B cell (primary cell): ENCODE measurements around the gene PTGS2. TPM values are rescaled to one million over a fixed set of nuclear protein-coding genes. Genes with fewer than 3 reads are reported as not detected.

Experiments used
- ATAC-seq: fragments of 200-7000 bp; cut with Tn5 transposase; one replicate; pipeline ENCODE4 v1.10.0; 2021; ENCODE audit warnings: low read depth, mild to moderate bottlenecking, moderate number of reproducible peaks, moderate library complexity
- CTCF ChIA-PET: fragments of 350-600 bp; sonication (Branson Sonifier 250); formaldehyde crosslinking; loops from one replicate; lab custom pipeline; 2021; ENCODE audit warnings: antibody characterized with exemption, inconsistent platforms; lab: Charles Lee
- POLR2A ChIA-PET: fragments of 350-600 bp; sonication (Branson Sonifier 250); formaldehyde crosslinking; loops from one replicate; lab custom pipeline; 2021; ENCODE audit warnings: antibody characterized with exemption; lab: Charles Lee
- DNase-seq: peaks from one replicate; pipeline ENCODE4 v3.0.0; 2013
- H2AFZ ChIP-seq: 2 replicates; pipeline ENCODE4 v1.6.1; 2012; ENCODE audit warnings: mild to moderate bottlenecking, low read depth, low read length; ENCODE audit not compliant: insufficient read depth, poor library complexity, severe bottlenecking
- H3K27ac ChIP-seq, 2 donors: 1 replicate in 1 of 2; 2 replicates in 1 of 2; pipeline ENCODE4 v1.5.1; 2012 to 2013; ENCODE audit warnings: low read length in 2 of 2, mild to moderate bottlenecking in 2 of 2, moderate library complexity in 1 of 2
- H3K27me3 ChIP-seq, 4 experiments: fragments of 200-600 bp in 1 of 4; sonication (generic) in 1 of 4; replicated peaks in 1 of 4; 1 replicate in 2 of 4; 2 replicates in 2 of 4; pipeline versions ENCODE4 v1.6.1 to v1.7.0; 2013 to 2016; ENCODE audit warnings: low read length in 3 of 4, mild to moderate bottlenecking in 2 of 4, mixed read lengths in 1 of 4, moderate library complexity in 1 of 4; ENCODE audit not compliant: insufficient read depth in 4 of 4, control insufficient read depth in 3 of 4; ENCODE audit errors: control extremely low read depth in 1 of 4
- H3K36me3 ChIP-seq, 2 experiments: replicated peaks in 1 of 2; 1 replicate in 1 of 2; 2 replicates in 1 of 2; pipeline versions ENCODE4 v1.6.1 to v1.7.1; 2013; ENCODE audit warnings: low read length in 1 of 2; ENCODE audit not compliant: insufficient read depth in 2 of 2, control insufficient read depth in 1 of 2; ENCODE audit errors: control extremely low read depth in 1 of 2, extremely low read depth in 1 of 2
- H3K4me1 ChIP-seq, 2 donors: fragments of 200-600 bp in 1 of 2; sonication (generic) in 1 of 2; 1 replicate in 1 of 2; 2 replicates in 1 of 2; pipeline versions ENCODE4 v1.5.1 to v1.6.1; 2013 to 2017; ENCODE audit warnings: low read length in 2 of 2; ENCODE audit not compliant: control insufficient read depth in 2 of 2, insufficient read depth in 2 of 2
- H3K4me2 ChIP-seq: replicated peaks from 2 replicates; pipeline ENCODE3; 2012; ENCODE audit warnings: mild to moderate bottlenecking, low read depth, low read length; ENCODE audit not compliant: poor library complexity, severe bottlenecking
- H3K4me3 ChIP-seq, 5 experiments: fragments of 200-600 bp in 1 of 5; sonication (generic) in 1 of 5; 1 replicate in 3 of 5; 2 replicates in 2 of 5; pipeline versions ENCODE4 v1.5.1 to v1.7.0; 2011 to 2016; ENCODE audit warnings: low read length in 4 of 5, mild to moderate bottlenecking in 4 of 5, low read depth in 2 of 5, control low read depth in 1 of 5, moderate library complexity in 1 of 5; ENCODE audit not compliant: insufficient read depth in 1 of 5; ENCODE audit errors: control extremely low read depth in 1 of 5, extremely low read depth in 1 of 5
- H3K79me2 ChIP-seq: fragments of 200-600 bp; sonication (generic); one replicate; pipeline ENCODE4 v1.6.0; 2016; ENCODE audit warnings: low read length; ENCODE audit not compliant: control insufficient read depth, insufficient read depth
- H3K9ac ChIP-seq: fragments of 200-600 bp; sonication (generic); 2 replicates; pipeline ENCODE4 v1.6.1; 2017; ENCODE audit warnings: mild to moderate bottlenecking, low read length, moderate library complexity
- H3K9me3 ChIP-seq, 3 donors: one replicate each; pipeline versions ENCODE4 v1.6.1 to v1.7.1; 2013; ENCODE audit warnings: low read length in 2 of 3; ENCODE audit not compliant: control insufficient read depth in 2 of 3, insufficient read depth in 1 of 3; ENCODE audit errors: control extremely low read depth in 1 of 3
- H4K20me1 ChIP-seq: 2 replicates; pipeline ENCODE4 v1.6.0; 2012; ENCODE audit warnings: mild to moderate bottlenecking, low read length; ENCODE audit not compliant: insufficient read depth, control insufficient read depth, poor library complexity, severe bottlenecking
- H3K27ac Mint-ChIP-seq: one replicate; pipeline ENCODE4 v1.8.0; 2021; ENCODE audit warnings: mixed read lengths
- H3K27me3 Mint-ChIP-seq: one replicate; pipeline ENCODE4 v1.8.0; 2021; ENCODE audit warnings: mixed read lengths
- H3K4me1 Mint-ChIP-seq: one replicate; pipeline ENCODE4 v1.8.0; 2021; ENCODE audit warnings: mixed read lengths
- H3K4me3 Mint-ChIP-seq: one replicate; pipeline ENCODE4 v1.8.0; 2021; ENCODE audit warnings: mixed read lengths
- H3K9me3 Mint-ChIP-seq: one replicate; pipeline ENCODE4 v1.8.0; 2022; ENCODE audit warnings: mixed read lengths; ENCODE audit not compliant: insufficient read depth
- EZH2 ChIP-seq: IDR thresholded peaks from 2 replicates; pipeline ENCODE4 v1.6.1; 2012; ENCODE audit warnings: borderline replicate concordance, low read depth, mild to moderate bottlenecking, moderate library complexity, low read length; ENCODE audit not compliant: insufficient read depth, poor library complexity, severe bottlenecking
- WGBS: methylation state at CpG from one replicate; pipeline ENCODE4 v1.1.5; 2013; ENCODE audit warnings: missing lambda C conversion rate; ENCODE audit not compliant: insufficient coverage; 5-methylcytosine and 5-hydroxymethylcytosine counted together
- intact Hi-C: fragments of 100-400 bp; cut with micrococcal nuclease; formaldehyde crosslinking; loops from one replicate; pipeline ENCODE4 v1.10.0; 2022
- polyA plus RNA-seq: library from polyadenylated mRNA; depleted of rRNA; stranded (reverse); fragments of >200 nt; gene quantifications from 2 replicates; pipeline ENCODE4 v1.2.3, GENCODE V29; 2012
- total RNA-seq, 2 donors: library from RNA; stranded (reverse); fragments of 120-200 nt in 1 of 2; gene quantifications; 1 replicate in 1 of 2; 2 replicates in 1 of 2; pipeline versions ENCODE4 v1.2.3 to v1.2.4, GENCODE V29; 2013 to 2022
- TF ChIP-seq, protein P1 (sequence below): fragments of 200-600 bp; IDR thresholded peaks from one replicate; pipeline ENCODE4 v1.8.0; 2022; ENCODE audit warnings: antibody characterized with exemption, mild to moderate bottlenecking

Gene PTGS2
- total and polyA plus RNA-seq, 2 donors (not counting 1 experiment from before 2014, with no cell fraction given) = 0.85 TPM; not detected in 1

DNA sequence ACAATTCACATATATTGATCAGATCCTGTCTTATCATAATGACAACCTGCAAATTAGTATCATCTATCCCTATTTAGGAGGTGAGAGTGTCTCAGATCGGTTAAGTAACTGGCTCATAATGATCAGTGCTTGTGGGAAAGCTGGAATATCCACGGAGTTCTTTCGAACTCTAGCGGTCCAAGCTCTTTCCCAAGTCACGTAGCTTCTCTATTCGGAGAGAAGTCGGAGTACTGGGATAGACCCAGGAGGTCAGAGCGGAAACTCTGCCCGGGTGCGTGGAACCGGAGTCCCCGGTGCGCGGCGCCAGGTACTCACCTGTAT, 339 bp downstream of the PTGS2 start:
- no peak for ATAC-seq
- TF ChIP-seq EZH2 = no peak
- TF ChIP-seq, protein P1, sequence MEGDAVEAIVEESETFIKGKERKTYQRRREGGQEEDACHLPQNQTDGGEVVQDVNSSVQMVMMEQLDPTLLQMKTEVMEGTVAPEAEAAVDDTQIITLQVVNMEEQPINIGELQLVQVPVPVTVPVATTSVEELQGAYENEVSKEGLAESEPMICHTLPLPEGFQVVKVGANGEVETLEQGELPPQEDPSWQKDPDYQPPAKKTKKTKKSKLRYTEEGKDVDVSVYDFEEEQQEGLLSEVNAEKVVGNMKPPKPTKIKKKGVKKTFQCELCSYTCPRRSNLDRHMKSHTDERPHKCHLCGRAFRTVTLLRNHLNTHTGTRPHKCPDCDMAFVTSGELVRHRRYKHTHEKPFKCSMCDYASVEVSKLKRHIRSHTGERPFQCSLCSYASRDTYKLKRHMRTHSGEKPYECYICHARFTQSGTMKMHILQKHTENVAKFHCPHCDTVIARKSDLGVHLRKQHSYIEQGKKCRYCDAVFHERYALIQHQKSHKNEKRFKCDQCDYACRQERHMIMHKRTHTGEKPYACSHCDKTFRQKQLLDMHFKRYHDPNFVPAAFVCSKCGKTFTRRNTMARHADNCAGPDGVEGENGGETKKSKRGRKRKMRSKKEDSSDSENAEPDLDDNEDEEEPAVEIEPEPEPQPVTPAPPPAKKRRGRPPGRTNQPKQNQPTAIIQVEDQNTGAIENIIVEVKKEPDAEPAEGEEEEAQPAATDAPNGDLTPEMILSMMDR = no peak
- peaks cover 15% of the 10 kb centered on the region for H3K4me1 Mint-ChIP-seq
- Histone ChIP-seq H3K9ac (peak overlapping the region; percentile 51), H3K9me3 (peaks cover 0 to 1% (median 0%) of the 10 kb centered on the region in 3 donors), H3K4me1 (peaks cover 11 to 15% of the 10 kb centered on the region in 2 donors), H3K27me3 (peaks cover 0 to 26% (median 13%) of the 10 kb centered on the region in 4 experiments), H3K79me2 (no peaks in the 10 kb centered on the region), H4K20me1 (no peaks in the 10 kb centered on the region), H3K36me3 (no peaks in the 10 kb centered on the region), H3K4me2 (peak overlapping the region; percentile 66), H3K4me3 (peak overlapping the region in 4 of 5 experiments; percentile 26 to 65 (median 42)), H2AFZ (peak overlapping the region; percentile 70), H3K27ac (no peak overlapping the region)
- CTCF ChIA-PET = no interaction called here
- WGBS = 7% methylated on average over 15 of the region's 15 CpGs
- peak overlapping the region; percentile 71 for H3K4me3 Mint-ChIP-seq
- DNase-seq = no peak
- intact Hi-C loops = no loop called here
- POLR2A ChIA-PET = no interaction called here
- no peak overlapping the region for H3K27ac Mint-ChIP-seq
- H3K9me3 Mint-ChIP-seq = no peaks in the 10 kb centered on the region
- H3K27me3 Mint-ChIP-seq = peaks cover 41% of the 10 kb centered on the region

DNA sequence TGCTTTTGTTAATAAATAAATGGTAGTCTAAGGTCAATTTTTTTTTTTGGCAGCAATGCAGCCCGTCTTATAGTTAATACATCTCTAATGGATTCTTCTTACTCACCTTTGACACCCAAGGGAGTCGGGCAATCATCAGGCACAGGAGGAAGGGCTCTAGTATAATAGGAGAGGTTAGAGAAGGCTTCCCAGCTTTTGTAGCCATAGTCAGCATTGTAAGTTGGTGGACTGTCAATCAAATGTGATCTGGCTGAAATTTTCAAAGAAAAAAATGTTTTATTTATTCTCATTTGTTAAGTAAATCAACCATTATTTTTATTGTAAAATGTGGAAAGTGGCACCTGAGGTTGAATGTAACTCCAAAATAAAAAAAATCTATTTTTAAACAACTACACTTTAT, 2.1 kb downstream of the PTGS2 start:
- H3K27ac Mint-ChIP-seq = no peak overlapping the region
- Histone ChIP-seq H3K27ac (no peak overlapping the region), H2AFZ (no peak overlapping the region), H3K4me1 (peaks cover 11 to 15% of the 10 kb centered on the region in 2 donors), H3K36me3 (no peaks in the 10 kb centered on the region), H3K4me2 (no peak overlapping the region), H3K9me3 (peaks cover 0 to 1% (median 0%) of the 10 kb centered on the region in 3 donors), H3K9ac (no peak overlapping the region), H3K79me2 (no peaks in the 10 kb centered on the region), H3K27me3 (peaks cover 0 to 19% (median 13%) of the 10 kb centered on the region in 4 experiments), H3K4me3 (no peak overlapping the region), H4K20me1 (no peaks in the 10 kb centered on the region)
- WGBS = no CpG with 5 or more reads among the region's 2 CpGs
- no peak for TF ChIP-seq EZH2
- TF ChIP-seq, protein P1 = no peak
- H3K4me3 Mint-ChIP-seq = no peak overlapping the region
- H3K4me1 Mint-ChIP-seq = peaks cover 15% of the 10 kb centered on the region
- ChIA-PET POLR2A (no interaction called here), CTCF (no interaction called here)
- no peaks in the 10 kb centered on the region for H3K9me3 Mint-ChIP-seq
- intact Hi-C loops = no loop called here
- ATAC-seq (no peak), DNase-seq (no peak)
- peaks cover 35% of the 10 kb centered on the region for H3K27me3 Mint-ChIP-seq
